Measurements from ENCODE around the gene VTI1B. TPM values are rescaled to one million over a fixed set of nuclear protein-coding genes. Genes with fewer than 3 reads are reported as not detected.
"Not testable (repeated sequence)": the region's sequence is repeated elsewhere in the genome, so short reads cannot be mapped to it uniquely, and the experiment has no call there.

Gene VTI1B
- total and polyA plus RNA-seq, 10 of the 15 experiments (the other 5 are each of a cell fraction or from before 2014, with no cell fraction given): 15.0 to 117 (median 50.5) TPM

- ATAC-seq: no peak
- intact Hi-C loops (cut with micrococcal nuclease; ENCODE audit: unreplicated experiment): loop anchor here (1.0 to 2.0 kb wide), 6 partner anchors 37 to 283 kb away; no protein-coding TSS in a partner anchor
- RAD21 ChIA-PET (ENCODE audit: unreplicated experiment): interaction anchor here (0.6 to 8.5 kb wide), 33 partner anchors 9 to 1344 kb away, joined by 3 to 153 read pairs (median 6); partner anchors contain the start of genes ARG2, PIGH, RDH11 and VTI1B
- no peak overlapping the region for H3K4me3 ChIP-seq
- H3K27ac ChIP-seq (ENCODE audit: control insufficient read depth, insufficient read depth): no peak overlapping the region
- in situ Hi-C loops (cut with MboI): loop anchor here (5.0 to 10.0 kb wide), 3 partner anchors 82 to 279 kb away; no protein-coding TSS in a partner anchor
- no peak for DNase-seq (ENCODE audit: low read depth, low spot score)
- no peak overlapping the region for H3K9ac ChIP-seq (ENCODE audit: control insufficient read depth, insufficient read depth, low read length)
- H4K20me1 ChIP-seq (ENCODE audit: control insufficient read depth, insufficient read depth): no peaks in the 10 kb centered on the region
- H3K27me3 ChIP-seq (replicated peaks in 1 of 2; ENCODE audit: control insufficient read depth in 2 of 2, insufficient read depth in 2 of 2, low read length in 1 of 2): no peaks in the 10 kb centered on the region
- SMC1A ChIA-PET (ENCODE audit: uncharacterized antibody, unreplicated experiment): interaction anchor here (0.7 to 5.8 kb wide), 40 partner anchors 8 to 283 kb away, joined by 3 to 206 read pairs (median 6); partner anchors contain the start of genes ARG2, PIGH, RDH11 and VTI1B
- TF ChIP-seq TARDBP (IDR thresholded peaks at IDR 0.05; ENCODE audit: borderline replicate concordance) (no peak), DPF2 (IDR thresholded peaks at IDR 0.05) (no peak), IRF4 (IDR thresholded peaks at IDR 0.05; ENCODE audit: low read depth, low read length) (no peak), EZH2 (IDR thresholded peaks at IDR 0.05; ENCODE audit: borderline replicate concordance, control insufficient read depth, low read depth, low read length) (no peak), RFX5 (IDR thresholded peaks at IDR 0.05; ENCODE audit: low read depth, low read length) (no peak), ZNF207 (IDR thresholded peaks at IDR 0.05; ENCODE audit: borderline replicate concordance) (no peak), HDAC2 (IDR thresholded peaks at IDR 0.05) (no peak), SMAD1 (IDR thresholded peaks at IDR 0.05; ENCODE audit: low read depth, partially characterized antibody) (no peak)
- TF ChIP-seq, protein P1, sequence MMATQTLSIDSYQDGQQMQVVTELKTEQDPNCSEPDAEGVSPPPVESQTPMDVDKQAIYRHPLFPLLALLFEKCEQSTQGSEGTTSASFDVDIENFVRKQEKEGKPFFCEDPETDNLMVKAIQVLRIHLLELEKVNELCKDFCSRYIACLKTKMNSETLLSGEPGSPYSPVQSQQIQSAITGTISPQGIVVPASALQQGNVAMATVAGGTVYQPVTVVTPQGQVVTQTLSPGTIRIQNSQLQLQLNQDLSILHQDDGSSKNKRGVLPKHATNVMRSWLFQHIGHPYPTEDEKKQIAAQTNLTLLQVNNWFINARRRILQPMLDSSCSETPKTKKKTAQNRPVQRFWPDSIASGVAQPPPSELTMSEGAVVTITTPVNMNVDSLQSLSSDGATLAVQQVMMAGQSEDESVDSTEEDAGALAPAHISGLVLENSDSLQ (IDR thresholded peaks at IDR 0.05): no peak
- no peaks in the 10 kb centered on the region for H3K36me3 ChIP-seq (ENCODE audit: control insufficient read depth in 2 of 2, insufficient read depth in 2 of 2, low read length in 1 of 2)
- CTCF ChIA-PET: interaction anchor here (0.6 to 12.3 kb wide), 60 partner anchors 10 to 1345 kb away, joined by 3 to 359 read pairs (median 6); partner anchors contain the start of genes ARG2, ATP6V1D, EIF2S1 and PIGH
- no peaks in the 10 kb centered on the region for H3K79me2 ChIP-seq (ENCODE audit: control insufficient read depth, insufficient read depth, low read length)
- 19% methylated on average over 3 of the region's 3 CpGs for WGBS (ENCODE audit: insufficient coverage, insufficient replicate concordance, low lambda C conversion rate, missing lambda C conversion rate)
- H3K4me1 ChIP-seq (ENCODE audit: control insufficient read depth, insufficient read depth, low read length): no peaks in the 10 kb centered on the region
- no peak overlapping the region for H3K4me2 ChIP-seq (ENCODE audit: control insufficient read depth, insufficient read depth)
- POLR2A ChIA-PET: interaction anchor here (0.9 to 2.6 kb wide), 7 partner anchors 10 to 1115 kb away, joined by 3 to 18 read pairs (median 4); partner anchors contain the start of gene RDH11
- 0 out of 2 replicates have a peak overlapping the region, but pooled peaks have one; percentile 53 for H2AFZ ChIP-seq (ENCODE audit: control insufficient read depth, low read depth, low read length)
- no TSS peak for BruUV-seq (replicated peaks)
- no peak for FAIRE-seq
- no peaks in the 10 kb centered on the region for H3K9me3 ChIP-seq (replicated peaks; ENCODE audit: control insufficient read depth, insufficient read depth, low read length)
Measured at GRCh38 chr14:67703997-67704396, 29.6 kb upstream of the VTI1B start.

DNA sequence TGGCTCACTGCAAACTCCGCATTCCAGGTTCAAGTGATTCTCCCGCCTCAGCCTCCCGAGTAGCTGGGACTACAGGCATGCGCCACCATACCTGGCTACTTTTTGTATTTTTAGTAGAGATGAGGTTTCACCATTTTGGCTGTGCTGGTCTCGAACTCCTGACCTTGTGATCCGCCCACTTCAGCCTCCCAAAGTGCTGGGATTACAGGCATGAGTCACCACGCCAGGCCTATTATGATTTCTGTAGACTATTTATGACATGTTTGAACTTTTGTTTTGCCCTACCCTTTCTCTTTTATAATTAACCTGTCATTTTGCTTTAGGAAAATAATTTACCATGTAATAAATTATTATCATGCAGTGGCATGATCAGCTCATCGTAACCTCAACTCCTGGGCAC is 27.1 kb upstream of the VTI1B start, which contains the start of gene RDH12:
TSS of gene RDH12 (plus strand) at position 395 of the 400 bp plus-strand sequence. CDS start 20,757 bp downstream, outside the sequence.
- H3K4me3 ChIP-seq; H3K27ac ChIP-seq (ENCODE audit: control insufficient read depth, insufficient read depth); DNase-seq (ENCODE audit: low read depth, low spot score); FAIRE-seq; H4K20me1 ChIP-seq (ENCODE audit: control insufficient read depth, insufficient read depth); H3K27me3 ChIP-seq (replicated peaks in 1 of 2; ENCODE audit: control insufficient read depth in 2 of 2, insufficient read depth in 2 of 2, low read length in 1 of 2); BruUV-seq (replicated peaks); H3K9me3 ChIP-seq (replicated peaks; ENCODE audit: control insufficient read depth, insufficient read depth, low read length); H3K4me1 ChIP-seq (ENCODE audit: control insufficient read depth, insufficient read depth, low read length); intact Hi-C loops (cut with micrococcal nuclease; ENCODE audit: unreplicated experiment); H3K4me2 ChIP-seq (ENCODE audit: control insufficient read depth, insufficient read depth); ATAC-seq; H2AFZ ChIP-seq (ENCODE audit: control insufficient read depth, low read depth, low read length); H3K79me2 ChIP-seq (ENCODE audit: control insufficient read depth, insufficient read depth, low read length); H3K36me3 ChIP-seq (ENCODE audit: control insufficient read depth in 2 of 2, insufficient read depth in 2 of 2, low read length in 1 of 2); H3K9ac ChIP-seq (ENCODE audit: control insufficient read depth, insufficient read depth, low read length): not testable (repeated sequence)
- in situ Hi-C loops (cut with MboI): loop anchor here (5.0 to 10.0 kb wide), 3 partner anchors 79 to 277 kb away; no protein-coding TSS in a partner anchor
- POLR2A ChIA-PET: interaction anchor here (0.7 kb wide), 1 partner anchor 155 kb away, joined by 3 read pairs; no protein-coding TSS in a partner anchor
- 88% methylated on average over 8 of the region's 8 CpGs for WGBS (ENCODE audit: insufficient coverage, insufficient replicate concordance, low lambda C conversion rate, missing lambda C conversion rate)
- CTCF ChIA-PET: interaction anchor here (0.6 to 12.3 kb wide), 13 partner anchors 8 to 281 kb away, joined by 3 to 359 read pairs (median 4); partner anchors contain the start of genes ARG2, PIGH, RDH11 and VTI1B
- RAD21 ChIA-PET (ENCODE audit: unreplicated experiment): interaction anchor here (0.7 to 8.5 kb wide), 5 partner anchors 9 to 117 kb away, joined by 3 to 153 read pairs (median 99); partner anchors contain the start of gene ARG2
- SMC1A ChIA-PET (ENCODE audit: uncharacterized antibody, unreplicated experiment): interaction anchor here (1.1 to 5.8 kb wide), 7 partner anchors 10 to 274 kb away, joined by 3 to 206 read pairs (median 46); partner anchors contain the start of gene ARG2

Data from GM12878 (cell line).